HFF-Myc (cell line): ENCODE results near the gene FBXO17.

Experiments used
- DNase-seq: peaks from one replicate; pipeline ENCODE4 v3.0.0-alpha.2; 2011; ENCODE audit warnings: low read depth; ENCODE audit errors: extremely low read depth
- H3K4me3 ChIP-seq: replicated peaks from 2 replicates; pipeline ENCODE4 v1.5.1; 2011; ENCODE audit warnings: low read depth, mild to moderate bottlenecking, control low read depth, low read length
- CTCF ChIP-seq: IDR thresholded peaks from 2 replicates; pipeline ENCODE4 v1.5.1; 2012; ENCODE audit warnings: mild to moderate bottlenecking, low read depth, low read length, control low read depth; ENCODE audit errors: missing control alignments

FBXO17 gene

GRCh38 chr19:38979812-38980211 lies 4.3 kb upstream of the FBXO17 start:
- no peak for DNase-seq
- H3K4me3 ChIP-seq, result no peak overlapping the region
- TF ChIP-seq CTCF, result no peak

- no peak for TF ChIP-seq CTCF
- no peak overlapping the region for H3K4me3 ChIP-seq
- DNase-seq, result no peak
Measured at GRCh38 chr19:38978326-38978689, 2.8 kb upstream of the FBXO17 start.

GRCh38 chr19:38977445-38978325 lies 2.1 kb upstream of the FBXO17 start:
- no peak for DNase-seq
- no peak overlapping the region for H3K4me3 ChIP-seq
- no peak for TF ChIP-seq CTCF

GRCh38 chr19:38975861-38976271 lies 324 bp upstream of the FBXO17 start:
- TF ChIP-seq CTCF, result no peak
- DNase-seq, result no peak

GRCh38 chr19:38974624-38975213 lies 823 bp downstream of the FBXO17 start:
- TF ChIP-seq CTCF, result no peak
- no peak for DNase-seq
- peak overlapping the region; percentile 67 for H3K4me3 ChIP-seq

More at GRCh38 chr19:38975861-38976271, 324 bp upstream of the FBXO17 start:
- H3K4me3 ChIP-seq, result peak overlapping the region; percentile 67

GRCh38 chr19:38971672-38972071 lies 3.9 kb downstream of the FBXO17 start:
- no peak for DNase-seq
- H3K4me3 ChIP-seq, result no peak overlapping the region
- TF ChIP-seq CTCF, result no peak
